Measurements from ENCODE around the gene BAIAP2. TPM values are rescaled to one million over a fixed set of nuclear protein-coding genes. Genes with fewer than 3 reads are reported as not detected.
"Not testable (repeated sequence)": the region's sequence is repeated elsewhere in the genome, so short reads cannot be mapped to it uniquely, and the experiment has no call there.

The BAIAP2 gene
- polyA plus RNA-seq, 4 donors: 37.8 to 51.1 (median 44.0) TPM

DNA sequence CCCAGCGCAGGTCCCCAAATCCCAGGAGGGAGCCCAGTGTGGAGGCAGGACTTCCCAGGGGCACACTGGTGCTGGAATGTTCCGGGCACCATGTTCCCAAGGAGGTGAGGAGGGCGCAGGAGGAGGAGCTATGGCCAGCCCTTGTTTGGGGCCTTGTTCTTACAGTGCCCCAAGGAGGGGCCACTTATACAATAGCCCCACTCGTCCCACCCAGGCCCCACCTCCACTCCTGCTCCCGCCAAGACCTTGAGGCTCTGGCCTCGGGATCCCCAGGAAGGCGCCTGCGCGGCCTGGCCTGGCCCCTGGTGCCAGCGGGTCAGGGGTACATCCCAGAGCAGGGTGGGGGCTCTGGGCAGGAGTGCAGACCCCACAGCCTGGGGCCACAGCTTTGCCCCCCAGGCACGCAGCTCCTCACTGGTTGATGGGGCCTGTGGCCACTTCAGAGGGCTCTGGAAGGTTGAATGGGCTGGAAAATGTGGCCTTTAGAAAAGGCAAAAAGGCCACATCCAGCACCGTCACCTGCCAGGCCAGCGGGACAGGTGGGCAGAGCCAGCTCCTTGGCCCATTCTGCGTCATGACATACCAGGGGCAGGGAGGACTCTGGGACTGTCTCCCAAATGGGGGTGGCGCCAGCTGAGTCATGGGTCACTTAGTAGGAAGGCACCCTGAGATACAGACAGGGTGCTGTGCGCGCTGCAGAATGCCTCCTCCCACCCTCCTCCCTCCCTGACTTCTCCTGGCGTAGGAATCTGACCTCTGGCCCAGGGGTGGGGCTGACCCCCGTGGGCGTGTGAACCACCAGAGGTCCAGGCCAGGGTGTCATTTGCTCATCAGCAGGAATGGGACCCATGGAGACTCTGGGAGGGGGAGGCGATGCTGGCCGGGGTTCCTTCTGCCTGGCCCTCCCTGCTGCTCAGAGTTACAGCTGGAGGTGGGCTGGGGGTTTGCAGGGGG, 98.1 kb downstream of the BAIAP2 start:
- DNase-seq (ENCODE audit: low read depth in 4 of 4, low spot score in 3 of 4): no peak

DNA sequence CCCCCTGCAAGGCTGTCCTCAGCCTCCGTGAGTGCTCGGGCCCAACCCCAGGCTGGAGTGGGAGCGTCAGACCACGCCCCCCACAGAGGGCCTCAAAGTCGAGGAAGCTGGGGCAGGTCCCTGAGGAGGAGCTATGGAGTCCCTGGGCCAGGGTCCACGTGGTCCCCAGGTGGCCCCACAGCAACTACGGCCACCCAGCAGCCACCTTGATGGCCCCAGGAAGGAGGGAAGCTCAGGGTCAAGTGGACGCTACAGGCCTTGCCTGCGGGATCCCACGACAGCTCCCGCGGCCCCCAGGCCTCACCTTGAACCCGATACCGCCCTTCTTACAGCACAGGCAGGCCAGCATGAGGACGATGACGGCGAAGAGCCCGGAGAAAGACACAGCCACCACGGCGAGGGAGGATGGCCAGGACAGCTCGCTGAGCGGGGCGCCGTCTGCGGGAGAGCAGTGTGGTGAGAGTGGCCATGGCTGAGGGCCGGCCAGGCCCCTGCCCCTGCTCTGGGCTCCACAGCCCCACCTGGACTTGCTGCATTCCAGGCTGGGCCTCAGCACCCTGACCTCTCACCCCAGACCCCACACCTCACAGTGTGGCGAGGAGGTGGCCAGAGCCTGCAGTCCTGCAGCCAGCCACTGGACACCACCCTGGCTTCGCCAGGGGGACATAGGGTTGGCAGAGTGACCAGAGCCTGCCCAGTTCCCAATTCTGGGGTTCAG, 99.3 kb downstream of the BAIAP2 start:
- DNase-seq (ENCODE audit: low read depth in 4 of 4, low spot score in 3 of 4): no peak

DNA sequence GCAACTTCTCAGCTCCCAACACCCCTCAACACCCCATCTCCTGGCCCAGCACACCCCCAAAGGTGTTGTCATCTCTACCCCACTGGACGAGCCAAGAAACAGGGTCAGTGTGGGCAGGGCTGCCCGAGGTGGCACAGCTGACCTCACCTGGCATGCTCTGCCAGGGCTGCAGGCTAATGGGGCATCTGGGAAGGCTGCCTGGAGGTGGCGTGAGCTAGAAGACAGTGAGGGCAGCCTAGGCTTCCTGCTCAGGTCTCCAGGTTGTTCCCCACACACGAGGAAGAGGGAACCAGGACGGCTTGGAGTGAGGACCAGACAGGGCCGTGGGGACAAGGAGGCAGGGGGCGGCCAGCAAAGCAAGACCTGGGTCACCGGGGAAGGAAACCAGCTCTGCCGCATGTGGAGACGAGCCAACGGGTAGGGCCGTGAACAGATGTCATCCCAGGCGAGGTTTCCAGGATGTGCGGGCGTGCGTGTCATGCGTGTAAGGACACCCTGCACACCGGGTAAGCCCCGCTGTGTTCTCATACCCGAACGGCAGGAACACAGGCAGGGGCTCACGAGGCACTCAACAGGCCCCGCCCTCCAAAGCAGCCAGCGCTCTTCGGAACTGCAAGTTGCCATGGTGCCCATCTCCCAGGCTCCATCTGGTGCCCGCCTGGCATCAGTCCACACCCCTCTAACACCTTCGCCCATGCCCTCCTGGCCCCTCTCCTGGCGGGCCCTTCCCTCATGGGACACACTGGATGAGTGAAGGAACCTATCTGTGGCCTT, 100.7 kb downstream of the BAIAP2 start:
- no peak for DNase-seq (ENCODE audit: low read depth in 4 of 4, low spot score in 3 of 4)

DNA sequence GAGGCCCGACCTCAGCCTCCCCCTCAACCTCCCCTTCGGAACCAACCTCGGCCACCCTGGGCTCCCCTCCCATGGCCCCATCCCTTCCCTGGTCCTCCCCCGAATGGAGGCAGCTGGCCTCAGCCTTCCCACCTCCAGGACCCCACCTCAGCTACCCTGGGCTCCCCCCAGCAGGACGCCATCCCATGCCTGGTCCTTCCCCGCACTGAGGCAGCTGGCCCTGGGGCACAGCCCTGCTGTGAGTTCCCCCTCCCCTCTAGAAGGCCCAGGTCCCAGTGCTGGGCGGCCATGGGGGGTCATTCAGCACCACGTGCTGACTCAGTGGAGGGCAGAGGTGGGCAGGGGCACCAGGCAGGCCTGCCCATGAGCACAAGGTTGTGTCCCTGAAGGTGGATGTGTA, 101.4 kb downstream of the BAIAP2 start:
- no peak for DNase-seq (ENCODE audit: low read depth in 4 of 4, low spot score in 3 of 4)

GRCh38 chr17:81137248-81137647, 102.3 kb downstream of the BAIAP2 start:
- no peak for DNase-seq (ENCODE audit: low read depth in 4 of 4, low spot score in 3 of 4)

- no peak for DNase-seq (ENCODE audit: low read depth in 4 of 4, low spot score in 3 of 4)
Measured at GRCh38 chr17:81138083-81138482, 103.1 kb downstream of the BAIAP2 start.

DNA sequence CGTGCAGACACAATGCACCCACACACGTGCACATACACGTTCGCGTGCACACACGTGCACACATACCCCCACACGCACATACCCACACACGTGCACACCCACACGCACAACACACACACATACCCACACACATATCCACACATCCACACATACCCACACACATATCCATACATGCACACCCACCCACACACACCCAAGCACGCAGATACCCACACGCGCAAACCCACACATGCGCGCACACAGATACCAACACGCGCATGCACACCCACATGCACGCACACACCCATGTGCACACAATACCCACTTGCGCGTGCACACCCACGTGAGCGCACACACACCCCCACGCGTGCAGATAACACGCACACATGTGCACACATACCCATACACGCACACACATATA, 103.5 kb downstream of the BAIAP2 start:
- no peak for DNase-seq (ENCODE audit: low read depth in 4 of 4, low spot score in 3 of 4)

- DNase-seq (ENCODE audit: low read depth in 4 of 4, low spot score in 3 of 4): no peak
Measured at GRCh38 chr17:81139428-81139827, 104.5 kb downstream of the BAIAP2 start.

GRCh38 chr17:81140018-81140417, 105.1 kb downstream of the BAIAP2 start:
- no peak for DNase-seq (ENCODE audit: low read depth in 4 of 4, low spot score in 3 of 4)

DNA sequence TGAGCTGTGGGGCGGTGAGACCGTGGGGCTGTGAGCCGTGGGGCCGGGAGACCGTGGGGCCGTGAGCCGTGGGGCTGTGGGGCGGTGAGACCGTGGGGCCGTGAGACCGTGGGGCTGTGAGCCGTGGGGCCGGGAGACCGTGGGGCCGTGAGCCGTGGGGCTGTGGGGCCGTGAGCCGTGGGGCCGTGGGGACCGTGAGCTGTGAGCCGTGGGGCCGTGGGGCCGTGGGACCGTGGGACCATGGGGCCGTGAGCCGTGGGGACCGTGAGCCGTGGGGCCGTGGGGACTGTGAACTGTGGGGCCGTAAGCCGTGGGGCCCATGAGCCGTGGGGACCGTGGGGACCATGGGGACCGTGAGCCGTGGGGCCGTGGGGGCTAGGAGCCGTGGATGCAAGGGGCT, 105.7 kb downstream of the BAIAP2 start:
- DNase-seq (ENCODE audit: low read depth in 4 of 4, low spot score in 3 of 4): no peak

GRCh38 chr17:81142301-81143199, 107.6 kb downstream of the BAIAP2 start:
- DNase-seq (ENCODE audit: low read depth in 4 of 4, low spot score in 3 of 4): peak; percentile 44 to 68 (median 58)

GRCh38 chr17:81143200-81143527, 108.2 kb downstream of the BAIAP2 start:
- DNase-seq (ENCODE audit: low read depth in 4 of 4, low spot score in 3 of 4): no peak

DNA sequence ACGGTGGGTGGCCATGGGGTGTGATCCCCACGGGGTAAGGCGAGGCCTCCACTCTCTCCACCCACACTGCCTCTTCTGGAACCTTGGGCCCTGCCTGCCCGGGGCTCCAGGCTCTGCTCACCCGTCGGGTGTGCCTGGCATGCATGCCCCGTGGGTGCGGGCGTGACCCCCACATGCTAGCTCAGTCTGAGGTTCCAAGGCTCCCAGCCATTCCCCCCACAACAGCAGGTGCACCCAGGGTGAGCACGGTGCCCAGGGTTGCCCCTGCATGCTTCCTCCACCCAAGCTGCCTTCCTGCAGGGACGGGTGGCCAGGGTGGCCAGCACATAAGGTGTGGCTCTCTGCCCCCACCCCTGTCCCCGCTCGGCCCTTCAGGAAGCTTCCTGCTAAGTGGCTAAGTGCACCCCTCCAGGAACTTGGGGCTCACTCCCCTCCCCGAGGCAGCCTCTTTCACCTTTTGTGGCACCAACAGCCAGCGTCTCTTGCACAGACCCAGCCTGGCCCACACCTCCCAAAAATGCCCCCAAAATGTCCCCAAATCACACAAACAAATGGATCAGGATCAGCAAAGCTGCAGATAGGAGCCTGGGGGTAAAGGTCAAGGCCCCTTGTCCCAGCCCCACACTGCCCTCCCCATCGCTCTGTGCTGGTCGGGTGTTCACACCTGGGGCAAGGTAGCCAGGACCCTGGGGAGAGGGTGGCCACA, 108.9 kb downstream of the BAIAP2 start:
- DNase-seq (ENCODE audit: low read depth in 4 of 4, low spot score in 3 of 4): no peak

DNA sequence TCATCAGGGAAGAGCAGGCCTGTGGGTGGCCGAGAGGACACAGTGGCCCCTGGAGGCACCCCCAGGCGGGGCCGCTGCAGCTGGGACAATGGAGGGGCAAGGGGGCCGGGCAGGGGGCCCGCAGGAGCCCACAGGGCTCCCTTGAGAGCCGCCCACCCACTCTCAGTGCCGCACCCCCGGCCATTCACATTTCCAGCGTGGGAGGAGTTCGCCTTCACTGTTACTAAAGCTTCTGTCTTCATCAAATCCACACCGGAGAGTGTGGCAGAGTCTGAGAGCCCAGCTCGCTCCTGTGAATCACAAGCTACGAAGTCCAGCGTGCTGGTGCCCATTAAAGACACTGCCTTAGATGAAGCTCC, 109.5 kb downstream of the BAIAP2 start:
- no peak for DNase-seq (ENCODE audit: low read depth in 4 of 4, low spot score in 3 of 4)

GRCh38 chr17:81146208-81146607, 111.3 kb downstream of the BAIAP2 start:
- not testable (repeated sequence) for DNase-seq (ENCODE audit: low read depth in 4 of 4, low spot score in 3 of 4)

GRCh38 chr17:81147701-81148100, 112.8 kb downstream of the BAIAP2 start:
- no peak for DNase-seq (ENCODE audit: low read depth in 4 of 4, low spot score in 3 of 4)

DNA sequence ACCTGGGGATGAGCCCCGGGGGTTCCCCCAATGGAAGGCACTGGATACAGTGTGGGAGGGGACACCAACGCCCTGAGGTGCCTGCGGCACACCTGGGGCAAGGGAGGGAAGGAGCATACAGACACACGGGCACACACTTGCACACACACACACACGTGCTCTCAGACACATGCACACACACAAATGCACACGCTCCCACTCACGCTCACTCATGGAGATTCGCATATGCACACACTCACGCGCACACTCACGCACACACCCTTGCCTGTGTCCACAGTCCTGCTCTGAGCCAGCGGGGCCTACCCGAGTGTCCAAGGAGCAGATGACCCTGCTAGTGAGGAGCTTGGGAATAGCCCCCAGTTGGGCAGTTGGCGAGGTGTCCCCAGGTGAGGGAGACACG, 113.6 kb downstream of the BAIAP2 start:
- DNase-seq (ENCODE audit: low read depth in 4 of 4, low spot score in 3 of 4): no peak

GRCh38 chr17:81148986-81149533, 114.1 kb downstream of the BAIAP2 start:
- DNase-seq (ENCODE audit: low read depth in 4 of 4, low spot score in 3 of 4): no peak

GRCh38 chr17:81150377-81151077, 115.6 kb downstream of the BAIAP2 start:
- DNase-seq (ENCODE audit: low read depth in 4 of 4, low spot score in 3 of 4): no peak

Measured in right renal pelvis (tissue), 4 donors.